ENCODE data around the gene SLC35E2B.

The SLC35E2B gene

GRCh38 chr1:1630191-1630964 lies 62.2 kb downstream of the SLC35E2B start:
- Histone ChIP-seq H3K4me1 (ENCODE audit: insufficient read depth, low read length) (no peaks in the 10 kb centered on the region), H3K9ac (ENCODE audit: low read length) (no peak overlapping the region), H3K36me3 (ENCODE audit: insufficient read depth, low read length) (no peaks in the 10 kb centered on the region), H3K4me3 (ENCODE audit: low read depth in 1 of 2, low read length in 2 of 2) (no peak overlapping the region), H3K27me3 (ENCODE audit: control insufficient read depth in 1 of 2, insufficient read depth in 2 of 2, low read length in 2 of 2) (peaks cover 0 to 31% of the 10 kb centered on the region in 2 donors), H3K9me3 (ENCODE audit: low read length) (no peaks in the 10 kb centered on the region), H3K27ac (ENCODE audit: low read depth, low read length) (no peak overlapping the region)

- Histone ChIP-seq H3K36me3 (ENCODE audit: insufficient read depth, low read length) (no peaks in the 10 kb centered on the region), H3K4me3 (ENCODE audit: low read depth in 1 of 2, low read length in 2 of 2) (no peak overlapping the region), H3K9ac (ENCODE audit: low read length) (no peak overlapping the region), H3K27ac (ENCODE audit: low read depth, low read length) (no peak overlapping the region), H3K9me3 (ENCODE audit: low read length) (no peaks in the 10 kb centered on the region), H3K4me1 (ENCODE audit: insufficient read depth, low read length) (no peaks in the 10 kb centered on the region), H3K27me3 (ENCODE audit: control insufficient read depth in 1 of 2, insufficient read depth in 2 of 2, low read length in 2 of 2) (peaks cover 0 to 31% of the 10 kb centered on the region in 2 donors)
Observed at GRCh38 chr1:1629430-1630190, 63.0 kb downstream of the SLC35E2B start.

- peaks cover 0 to 31% of the 10 kb centered on the region in 2 donors for H3K27me3 ChIP-seq (ENCODE audit: control insufficient read depth in 1 of 2, insufficient read depth in 2 of 2, low read length in 2 of 2)
- H3K9me3 ChIP-seq (ENCODE audit: low read length) = no peaks in the 10 kb centered on the region
- H3K4me1 ChIP-seq (ENCODE audit: insufficient read depth, low read length) = no peaks in the 10 kb centered on the region
- no peak overlapping the region for H3K9ac ChIP-seq (ENCODE audit: low read length)
- no peaks in the 10 kb centered on the region for H3K36me3 ChIP-seq (ENCODE audit: insufficient read depth, low read length)
- no peak overlapping the region for H3K27ac ChIP-seq (ENCODE audit: low read depth, low read length)
- H3K4me3 ChIP-seq (ENCODE audit: low read depth in 1 of 2, low read length in 2 of 2) = no peak overlapping the region
Observed at GRCh38 chr1:1628754-1629429, 63.7 kb downstream of the SLC35E2B start.

GRCh38 chr1:1627829-1628753 lies 64.5 kb downstream of the SLC35E2B start:
- no peak overlapping the region for H3K27ac ChIP-seq (ENCODE audit: low read depth, low read length)
- no peaks in the 10 kb centered on the region for H3K9me3 ChIP-seq (ENCODE audit: low read length)
- H3K36me3 ChIP-seq (ENCODE audit: insufficient read depth, low read length) = no peaks in the 10 kb centered on the region
- no peak overlapping the region for H3K9ac ChIP-seq (ENCODE audit: low read length)
- H3K4me1 ChIP-seq (ENCODE audit: insufficient read depth, low read length) = no peaks in the 10 kb centered on the region
- H3K4me3 ChIP-seq (ENCODE audit: low read depth in 1 of 2, low read length in 2 of 2) = no peak overlapping the region
- H3K27me3 ChIP-seq (ENCODE audit: control insufficient read depth in 1 of 2, insufficient read depth in 2 of 2, low read length in 2 of 2) = peaks cover 0 to 31% of the 10 kb centered on the region in 2 donors

GRCh38 chr1:1627261-1627828 lies 65.2 kb downstream of the SLC35E2B start:
- Histone ChIP-seq H3K4me1 (ENCODE audit: insufficient read depth, low read length) (no peaks in the 10 kb centered on the region), H3K9ac (ENCODE audit: low read length) (no peak overlapping the region), H3K27me3 (ENCODE audit: control insufficient read depth in 1 of 2, insufficient read depth in 2 of 2, low read length in 2 of 2) (peaks cover 0 to 30% of the 10 kb centered on the region in 2 donors), H3K27ac (ENCODE audit: low read depth, low read length) (no peak overlapping the region), H3K36me3 (ENCODE audit: insufficient read depth, low read length) (no peaks in the 10 kb centered on the region), H3K4me3 (ENCODE audit: low read depth in 1 of 2, low read length in 2 of 2) (no peak overlapping the region), H3K9me3 (ENCODE audit: low read length) (no peaks in the 10 kb centered on the region)

GRCh38 chr1:1626207-1627141 lies 66.1 kb downstream of the SLC35E2B start:
- no peak overlapping the region for H3K27ac ChIP-seq (ENCODE audit: low read depth, low read length)
- H3K9me3 ChIP-seq (ENCODE audit: low read length) = no peaks in the 10 kb centered on the region
- peaks cover 0 to 22% of the 10 kb centered on the region in 2 donors for H3K27me3 ChIP-seq (ENCODE audit: control insufficient read depth in 1 of 2, insufficient read depth in 2 of 2, low read length in 2 of 2)
- no peaks in the 10 kb centered on the region for H3K4me1 ChIP-seq (ENCODE audit: insufficient read depth, low read length)
- H3K36me3 ChIP-seq (ENCODE audit: insufficient read depth, low read length) = no peaks in the 10 kb centered on the region
- no peak overlapping the region for H3K9ac ChIP-seq (ENCODE audit: low read length)
- H3K4me3 ChIP-seq (ENCODE audit: low read depth in 1 of 2, low read length in 2 of 2) = no peak overlapping the region

GRCh38 chr1:1625824-1626206 lies 66.8 kb downstream of the SLC35E2B start:
- Histone ChIP-seq H3K9ac (ENCODE audit: low read length) (no peak overlapping the region), H3K4me1 (ENCODE audit: insufficient read depth, low read length) (no peaks in the 10 kb centered on the region), H3K27ac (ENCODE audit: low read depth, low read length) (no peak overlapping the region), H3K36me3 (ENCODE audit: insufficient read depth, low read length) (no peaks in the 10 kb centered on the region), H3K27me3 (ENCODE audit: control insufficient read depth in 1 of 2, insufficient read depth in 2 of 2, low read length in 2 of 2) (peaks cover 0 to 16% of the 10 kb centered on the region in 2 donors), H3K4me3 (ENCODE audit: low read depth in 1 of 2, low read length in 2 of 2) (no peak overlapping the region), H3K9me3 (ENCODE audit: low read length) (no peaks in the 10 kb centered on the region)

- Histone ChIP-seq H3K4me1 (ENCODE audit: insufficient read depth, low read length) (no peaks in the 10 kb centered on the region), H3K36me3 (ENCODE audit: insufficient read depth, low read length) (no peaks in the 10 kb centered on the region), H3K9ac (ENCODE audit: low read length) (no peak overlapping the region), H3K27ac (ENCODE audit: low read depth, low read length) (no peak overlapping the region), H3K27me3 (ENCODE audit: control insufficient read depth in 1 of 2, insufficient read depth in 2 of 2, low read length in 2 of 2) (peaks cover 0 to 12% of the 10 kb centered on the region in 2 donors), H3K4me3 (ENCODE audit: low read depth in 1 of 2, low read length in 2 of 2) (no peak overlapping the region), H3K9me3 (ENCODE audit: low read length) (no peaks in the 10 kb centered on the region)
Observed at GRCh38 chr1:1625404-1625775, 67.2 kb downstream of the SLC35E2B start.

- Histone ChIP-seq H3K9me3 (ENCODE audit: low read length) (no peaks in the 10 kb centered on the region), H3K9ac (ENCODE audit: low read length) (no peak overlapping the region), H3K27me3 (ENCODE audit: control insufficient read depth in 1 of 2, insufficient read depth in 2 of 2, low read length in 2 of 2) (peaks cover 0 to 7% of the 10 kb centered on the region in 2 donors), H3K27ac (ENCODE audit: low read depth, low read length) (no peak overlapping the region), H3K4me1 (ENCODE audit: insufficient read depth, low read length) (no peaks in the 10 kb centered on the region), H3K36me3 (ENCODE audit: insufficient read depth, low read length) (no peaks in the 10 kb centered on the region), H3K4me3 (ENCODE audit: low read depth in 1 of 2, low read length in 2 of 2) (no peak overlapping the region)
Observed at GRCh38 chr1:1624443-1625403, 67.9 kb downstream of the SLC35E2B start.

Measured in muscle layer of colon (tissue), 2 donors.